HepG2 (cell line): ENCODE data around the gene HLA-DQB2.

ENCODE experiments used
- CEBPB ChIP-seq: IDR thresholded peaks from 2 replicates; pipeline ENCODE4 v1.6.1; 2011; ENCODE audit warnings: low read depth, low read length, improper control_type of control experiment, borderline replicate concordance
- FOXK2 ChIP-seq: fragments of 450-650 bp; IDR thresholded peaks from 2 replicates; pipeline ENCODE4 v1.6.1; 2016
- HIVEP1 ChIP-seq: sonication (generic); formaldehyde crosslinking; IDR thresholded peaks from 2 replicates; pipeline ENCODE4 v1.4.0; 2020; ENCODE audit warnings: mild to moderate bottlenecking, missing genetic modification reagents
- SP1 ChIP-seq, 2 experiments: fragments of 450-650 bp in 1 of 2; sonication (generic) in 1 of 2; formaldehyde crosslinking in 1 of 2; IDR thresholded peaks; 2 replicates each; pipeline versions ENCODE4 v1.4.0 to v1.6.1; 2016 to 2020; ENCODE audit warnings: missing genetic modification reagents in 1 of 2
- TAF1 ChIP-seq: sonication (generic); formaldehyde crosslinking; IDR thresholded peaks from 2 replicates; pipeline ENCODE4 v1.4.0; 2020; ENCODE audit warnings: missing genetic modification reagents
- TF ChIP-seq, protein P1 (sequence below): IDR thresholded peaks from 2 replicates; pipeline ENCODE4 v1.6.1; 2016; ENCODE audit warnings: missing compliant biosample characterization, missing genetic modification reagents, borderline replicate concordance
- TF ChIP-seq, protein P2 (sequence below), 2 experiments: sonication (generic) in 1 of 2; formaldehyde crosslinking in 1 of 2; IDR thresholded peaks; 2 replicates each; pipeline versions ENCODE4 v1.6.1 to v1.9.0; 2014 to 2022; ENCODE audit warnings: antibody characterized with exemption in 1 of 2, borderline replicate concordance in 1 of 2, inconsistent platforms in 1 of 2, low read depth in 1 of 2, missing genetic modification reagents in 1 of 2
- TF ChIP-seq, protein P3 (sequence below): fragments of 450-650 bp; IDR thresholded peaks from 2 replicates; pipeline ENCODE4 v1.6.1; 2017; ENCODE audit warnings: mild to moderate bottlenecking
- TF ChIP-seq, protein P4 (sequence below): sonication (generic); formaldehyde crosslinking; IDR thresholded peaks from 2 replicates; pipeline ENCODE4 v1.5.0; 2020; ENCODE audit warnings: mild to moderate bottlenecking, missing genetic modification reagents, moderate library complexity
- TF ChIP-seq, protein P5 (sequence below): sonication (generic); formaldehyde crosslinking; IDR thresholded peaks from 2 replicates; pipeline ENCODE4 v1.4.0; 2020; ENCODE audit warnings: missing genetic modification reagents, mild to moderate bottlenecking, borderline replicate concordance

DNA sequence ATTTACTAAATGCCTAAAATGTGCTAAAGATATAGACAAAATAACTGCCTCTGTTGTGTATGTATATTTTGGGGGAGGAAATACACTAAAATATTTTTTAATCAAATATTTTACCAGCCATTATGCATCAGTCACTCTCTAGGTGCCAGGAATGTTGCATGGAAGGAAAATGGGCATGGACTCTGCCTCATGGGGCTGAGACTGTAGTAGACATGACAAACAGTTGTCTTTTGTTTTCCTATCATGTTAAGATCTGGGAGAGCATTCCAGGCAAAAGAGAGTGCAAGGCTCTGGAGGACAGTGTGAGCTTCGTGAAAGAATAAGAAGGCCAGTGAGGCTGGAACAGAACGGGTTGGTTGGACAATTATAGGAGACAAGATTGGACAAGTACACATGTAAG lies 27.0 kb upstream of the HLA-DQB2 start:
- TF ChIP-seq, protein P1, sequence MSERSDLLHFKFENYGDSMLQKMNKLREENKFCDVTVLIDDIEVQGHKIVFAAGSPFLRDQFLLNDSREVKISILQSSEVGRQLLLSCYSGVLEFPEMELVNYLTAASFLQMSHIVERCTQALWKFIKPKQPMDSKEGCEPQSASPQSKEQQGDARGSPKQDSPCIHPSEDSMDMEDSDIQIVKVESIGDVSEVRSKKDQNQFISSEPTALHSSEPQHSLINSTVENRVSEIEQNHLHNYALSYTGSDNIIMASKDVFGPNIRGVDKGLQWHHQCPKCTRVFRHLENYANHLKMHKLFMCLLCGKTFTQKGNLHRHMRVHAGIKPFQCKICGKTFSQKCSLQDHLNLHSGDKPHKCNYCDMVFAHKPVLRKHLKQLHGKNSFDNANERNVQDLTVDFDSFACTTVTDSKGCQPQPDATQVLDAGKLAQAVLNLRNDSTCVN (CRISPR knock-in tag) = no peak
- TF ChIP-seq HIVEP1 (CRISPR knock-in tag) (no peak), CEBPB (no peak), FOXK2 (no peak), SP1 (IDR thresholded peaks at IDR 0.05) (no peak), SP1 (CRISPR knock-in tag; IDR thresholded peaks at IDR 0.05) (no peak), TAF1 (CRISPR knock-in tag) (no peak)
- TF ChIP-seq, protein P2, sequence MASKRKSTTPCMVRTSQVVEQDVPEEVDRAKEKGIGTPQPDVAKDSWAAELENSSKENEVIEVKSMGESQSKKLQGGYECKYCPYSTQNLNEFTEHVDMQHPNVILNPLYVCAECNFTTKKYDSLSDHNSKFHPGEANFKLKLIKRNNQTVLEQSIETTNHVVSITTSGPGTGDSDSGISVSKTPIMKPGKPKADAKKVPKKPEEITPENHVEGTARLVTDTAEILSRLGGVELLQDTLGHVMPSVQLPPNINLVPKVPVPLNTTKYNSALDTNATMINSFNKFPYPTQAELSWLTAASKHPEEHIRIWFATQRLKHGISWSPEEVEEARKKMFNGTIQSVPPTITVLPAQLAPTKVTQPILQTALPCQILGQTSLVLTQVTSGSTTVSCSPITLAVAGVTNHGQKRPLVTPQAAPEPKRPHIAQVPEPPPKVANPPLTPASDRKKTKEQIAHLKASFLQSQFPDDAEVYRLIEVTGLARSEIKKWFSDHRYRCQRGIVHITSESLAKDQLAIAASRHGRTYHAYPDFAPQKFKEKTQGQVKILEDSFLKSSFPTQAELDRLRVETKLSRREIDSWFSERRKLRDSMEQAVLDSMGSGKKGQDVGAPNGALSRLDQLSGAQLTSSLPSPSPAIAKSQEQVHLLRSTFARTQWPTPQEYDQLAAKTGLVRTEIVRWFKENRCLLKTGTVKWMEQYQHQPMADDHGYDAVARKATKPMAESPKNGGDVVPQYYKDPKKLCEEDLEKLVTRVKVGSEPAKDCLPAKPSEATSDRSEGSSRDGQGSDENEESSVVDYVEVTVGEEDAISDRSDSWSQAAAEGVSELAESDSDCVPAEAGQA (IDR thresholded peaks at IDR 0.05; ENCODE audit: low read depth) = no peak
- TF ChIP-seq, protein P2 (CRISPR knock-in tag; IDR thresholded peaks at IDR 0.05; ENCODE audit: borderline replicate concordance) = no peak
- TF ChIP-seq, protein P3, sequence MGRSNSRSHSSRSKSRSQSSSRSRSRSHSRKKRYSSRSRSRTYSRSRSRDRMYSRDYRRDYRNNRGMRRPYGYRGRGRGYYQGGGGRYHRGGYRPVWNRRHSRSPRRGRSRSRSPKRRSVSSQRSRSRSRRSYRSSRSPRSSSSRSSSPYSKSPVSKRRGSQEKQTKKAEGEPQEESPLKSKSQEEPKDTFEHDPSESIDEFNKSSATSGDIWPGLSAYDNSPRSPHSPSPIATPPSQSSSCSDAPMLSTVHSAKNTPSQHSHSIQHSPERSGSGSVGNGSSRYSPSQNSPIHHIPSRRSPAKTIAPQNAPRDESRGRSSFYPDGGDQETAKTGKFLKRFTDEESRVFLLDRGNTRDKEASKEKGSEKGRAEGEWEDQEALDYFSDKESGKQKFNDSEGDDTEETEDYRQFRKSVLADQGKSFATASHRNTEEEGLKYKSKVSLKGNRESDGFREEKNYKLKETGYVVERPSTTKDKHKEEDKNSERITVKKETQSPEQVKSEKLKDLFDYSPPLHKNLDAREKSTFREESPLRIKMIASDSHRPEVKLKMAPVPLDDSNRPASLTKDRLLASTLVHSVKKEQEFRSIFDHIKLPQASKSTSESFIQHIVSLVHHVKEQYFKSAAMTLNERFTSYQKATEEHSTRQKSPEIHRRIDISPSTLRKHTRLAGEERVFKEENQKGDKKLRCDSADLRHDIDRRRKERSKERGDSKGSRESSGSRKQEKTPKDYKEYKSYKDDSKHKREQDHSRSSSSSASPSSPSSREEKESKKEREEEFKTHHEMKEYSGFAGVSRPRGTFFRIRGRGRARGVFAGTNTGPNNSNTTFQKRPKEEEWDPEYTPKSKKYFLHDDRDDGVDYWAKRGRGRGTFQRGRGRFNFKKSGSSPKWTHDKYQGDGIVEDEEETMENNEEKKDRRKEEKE = no peak
- TF ChIP-seq, protein P4, sequence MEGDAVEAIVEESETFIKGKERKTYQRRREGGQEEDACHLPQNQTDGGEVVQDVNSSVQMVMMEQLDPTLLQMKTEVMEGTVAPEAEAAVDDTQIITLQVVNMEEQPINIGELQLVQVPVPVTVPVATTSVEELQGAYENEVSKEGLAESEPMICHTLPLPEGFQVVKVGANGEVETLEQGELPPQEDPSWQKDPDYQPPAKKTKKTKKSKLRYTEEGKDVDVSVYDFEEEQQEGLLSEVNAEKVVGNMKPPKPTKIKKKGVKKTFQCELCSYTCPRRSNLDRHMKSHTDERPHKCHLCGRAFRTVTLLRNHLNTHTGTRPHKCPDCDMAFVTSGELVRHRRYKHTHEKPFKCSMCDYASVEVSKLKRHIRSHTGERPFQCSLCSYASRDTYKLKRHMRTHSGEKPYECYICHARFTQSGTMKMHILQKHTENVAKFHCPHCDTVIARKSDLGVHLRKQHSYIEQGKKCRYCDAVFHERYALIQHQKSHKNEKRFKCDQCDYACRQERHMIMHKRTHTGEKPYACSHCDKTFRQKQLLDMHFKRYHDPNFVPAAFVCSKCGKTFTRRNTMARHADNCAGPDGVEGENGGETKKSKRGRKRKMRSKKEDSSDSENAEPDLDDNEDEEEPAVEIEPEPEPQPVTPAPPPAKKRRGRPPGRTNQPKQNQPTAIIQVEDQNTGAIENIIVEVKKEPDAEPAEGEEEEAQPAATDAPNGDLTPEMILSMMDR (CRISPR knock-in tag) = no peak
- TF ChIP-seq, protein P5, sequence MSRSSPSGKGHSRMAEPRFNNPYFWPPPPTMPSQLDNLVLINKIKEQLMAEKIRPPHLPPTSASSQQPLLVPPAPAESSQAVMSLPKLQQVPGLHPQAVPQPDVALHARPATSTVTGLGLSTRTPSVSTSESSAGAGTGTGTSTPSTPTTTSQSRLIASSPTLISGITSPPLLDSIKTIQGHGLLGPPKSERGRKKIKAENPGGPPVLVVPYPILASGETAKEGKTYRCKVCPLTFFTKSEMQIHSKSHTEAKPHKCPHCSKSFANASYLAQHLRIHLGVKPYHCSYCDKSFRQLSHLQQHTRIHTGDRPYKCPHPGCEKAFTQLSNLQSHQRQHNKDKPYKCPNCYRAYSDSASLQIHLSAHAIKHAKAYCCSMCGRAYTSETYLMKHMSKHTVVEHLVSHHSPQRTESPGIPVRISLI (CRISPR knock-in tag) = no peak
